IMR-90 (cell line): ENCODE data around the gene TEX2. TPM values are rescaled to one million over a fixed set of nuclear protein-coding genes. Genes with fewer than 3 reads are reported as not detected.

Source experiments
- ATAC-seq: fragments of 200-7000 bp; cut with Tn5 transposase; 2 replicates; pipeline ENCODE4 v1.9.1; 2020; ENCODE audit warnings: low read depth, mild to moderate bottlenecking, moderate library complexity
- BruUV-seq: library from RNA; stranded (reverse); fragments of 400-500 nt; replicated peaks from 2 replicates; lab custom pipeline; 2021; lab: Mats Ljungman, UMichigan
- CTCF ChIA-PET: fragments of 300-600 bp; formaldehyde crosslinking; extraction: SDS; loops from one replicate; lab custom pipeline; 2021; ENCODE audit warnings: antibody characterized with exemption; lab: Yijun Ruan, JAX
- POLR2A ChIA-PET: fragments of 300-600 bp; sonication (Branson Sonifier 250); formaldehyde crosslinking; loops from one replicate; lab custom pipeline; 2022; ENCODE audit warnings: antibody characterized with exemption; ENCODE audit not compliant: unreplicated experiment; lab: Charles Lee
- DNase-seq: peaks from one replicate; pipeline ENCODE4 v3.0.0; 2013
- H2AFZ ChIP-seq: replicated peaks from 2 replicates; pipeline ENCODE3; 2013; ENCODE audit warnings: low read length, mild to moderate bottlenecking; ENCODE audit not compliant: poor library complexity
- H2AK5ac ChIP-seq: 2 replicates; pipeline ENCODE4 v1.6.1; 2013; ENCODE audit warnings: low read depth, low read length, inconsistent platforms
- H2AK9ac ChIP-seq: replicated peaks from 2 replicates; pipeline ENCODE3; 2013; ENCODE audit warnings: mild to moderate bottlenecking, low read depth, low read length, moderate library complexity; ENCODE audit not compliant: poor library complexity
- H2BK120ac ChIP-seq: 2 replicates; pipeline ENCODE4 v1.6.1; 2013; ENCODE audit warnings: low read depth, low read length, inconsistent platforms
- H2BK15ac ChIP-seq: 3 replicates; pipeline ENCODE4 v1.6.1; 2013; ENCODE audit warnings: low read depth, low read length, inconsistent platforms
- H2BK20ac ChIP-seq: 2 replicates; pipeline ENCODE4 v1.6.1; 2013; ENCODE audit warnings: low read depth, mild to moderate bottlenecking, inconsistent platforms, low read length, moderate library complexity
- H2BK5ac ChIP-seq: 2 replicates; pipeline ENCODE4 v1.6.1; 2013; ENCODE audit warnings: mild to moderate bottlenecking, low read depth, low read length, inconsistent platforms; ENCODE audit not compliant: poor library complexity, severe bottlenecking
- H3K14ac ChIP-seq: replicated peaks from 2 replicates; pipeline ENCODE4 v1.6.1; 2013; ENCODE audit warnings: low read depth, low read length, inconsistent platforms
- H3K18ac ChIP-seq: 2 replicates; pipeline ENCODE4 v1.6.1; 2013; ENCODE audit warnings: low read depth, low read length, control low read depth
- H3K23ac ChIP-seq: 2 replicates; pipeline ENCODE4 v1.6.1; 2013; ENCODE audit warnings: low read depth, low read length, inconsistent platforms
- H3K27ac ChIP-seq: 2 replicates; pipeline ENCODE4 v1.5.1; 2013; ENCODE audit warnings: mild to moderate bottlenecking, control low read depth, low read length; ENCODE audit not compliant: insufficient read depth
- H3K27me3 ChIP-seq: 2 replicates; pipeline ENCODE4 v1.6.1; 2013; ENCODE audit warnings: low read length; ENCODE audit not compliant: control insufficient read depth, insufficient read depth
- H3K36me3 ChIP-seq: 2 replicates; pipeline ENCODE4 v1.6.1; 2013; ENCODE audit warnings: low read length, mixed read lengths; ENCODE audit not compliant: control insufficient read depth, insufficient read depth
- H3K4ac ChIP-seq: 2 replicates; pipeline ENCODE4 v1.6.1; 2013; ENCODE audit warnings: low read depth, low read length, inconsistent platforms
- H3K4me1 ChIP-seq: 2 replicates; pipeline ENCODE4 v1.6.1; 2013; ENCODE audit warnings: low read length, mixed read lengths; ENCODE audit not compliant: control insufficient read depth, insufficient read depth
- H3K4me2 ChIP-seq: 2 replicates; pipeline ENCODE4 v1.6.1; 2013; ENCODE audit warnings: low read depth, mild to moderate bottlenecking, control low read depth, low read length, moderate library complexity
- H3K4me3 ChIP-seq: 2 replicates; pipeline ENCODE4 v1.5.1; 2013; ENCODE audit warnings: low read depth, mild to moderate bottlenecking, control low read depth, low read length, moderate library complexity; ENCODE audit not compliant: insufficient read depth
- H3K56ac ChIP-seq: 2 replicates; pipeline ENCODE4 v1.6.1; 2013; ENCODE audit warnings: low read length, inconsistent platforms; ENCODE audit not compliant: insufficient read depth; ENCODE audit errors: extremely low read depth
- H3K79me1 ChIP-seq, 2 experiments: 2 replicates each; pipeline ENCODE4 v1.6.1; 2013; ENCODE audit warnings: low read length in 2 of 2, inconsistent platforms in 1 of 2, low read depth in 1 of 2
- H3K9ac ChIP-seq: 2 replicates; pipeline ENCODE4 v1.6.1; 2013; ENCODE audit warnings: low read depth, low read length, control low read depth
- H3K9me1 ChIP-seq: 2 replicates; pipeline ENCODE4 v1.6.1; 2013; ENCODE audit warnings: low read length, inconsistent platforms; ENCODE audit not compliant: insufficient read depth
- H3K9me3 ChIP-seq: 2 replicates; pipeline ENCODE4 v1.6.1; 2013; ENCODE audit warnings: low read length; ENCODE audit not compliant: control insufficient read depth, insufficient read depth
- H4K20me1 ChIP-seq: 2 replicates; pipeline ENCODE4 v1.6.1; 2013; ENCODE audit warnings: low read length, inconsistent platforms; ENCODE audit not compliant: insufficient read depth
- H4K5ac ChIP-seq: 2 replicates; pipeline ENCODE4 v1.6.1; 2013; ENCODE audit warnings: mild to moderate bottlenecking, low read depth, low read length, control low read depth
- H4K8ac ChIP-seq, 2 experiments: 2 replicates each; pipeline ENCODE4 v1.6.1; 2013; ENCODE audit warnings: low read depth in 2 of 2, low read length in 2 of 2, control low read depth in 1 of 2, inconsistent platforms in 1 of 2
- H4K91ac ChIP-seq: 2 replicates; pipeline ENCODE4 v1.6.1; 2013; ENCODE audit warnings: low read depth, low read length, inconsistent platforms; ENCODE audit not compliant: insufficient read depth
- BHLHE40 ChIP-seq: fragments of 150-350 bp; IDR thresholded peaks from 2 replicates; pipeline ENCODE4 v1.6.1; 2016; ENCODE audit warnings: mild to moderate bottlenecking, low read depth, low read length
- CHD1 ChIP-seq: IDR thresholded peaks from 2 replicates; pipeline ENCODE4 v1.6.1; 2012; ENCODE audit warnings: low read depth, low read length, improper control_type of control experiment
- ELK1 ChIP-seq: fragments of 150-350 bp; IDR thresholded peaks from 2 replicates; pipeline ENCODE4 v1.6.1; 2016; ENCODE audit warnings: low read depth, mild to moderate bottlenecking, low read length, moderate library complexity, borderline replicate concordance
- FOS ChIP-seq: fragments of 150-350 bp; IDR thresholded peaks from 2 replicates; pipeline ENCODE4 v1.6.1; 2016; ENCODE audit warnings: low read depth, low read length
- MAFK ChIP-seq: IDR thresholded peaks from 2 replicates; pipeline ENCODE4 v1.6.1; 2012; ENCODE audit warnings: low read depth, low read length, improper control_type of control experiment
- MXI1 ChIP-seq: IDR thresholded peaks from 2 replicates; pipeline ENCODE4 v1.6.1; 2012; ENCODE audit warnings: low read depth, mild to moderate bottlenecking, low read length, moderate library complexity, borderline replicate concordance
- NFE2L2 ChIP-seq: fragments of 150-350 bp; IDR thresholded peaks from 2 replicates; pipeline ENCODE4 v1.6.1; 2016; ENCODE audit warnings: low read depth, mild to moderate bottlenecking, low read length
- POLR2A ChIP-seq: IDR thresholded peaks from 2 replicates; pipeline ENCODE4 v1.6.1; 2012; ENCODE audit warnings: mild to moderate bottlenecking, low read depth, low read length
- RAD21 ChIP-seq: IDR thresholded peaks from 2 replicates; pipeline ENCODE4 v1.6.1; 2012; ENCODE audit warnings: low read length, improper control_type of control experiment
- RCOR1 ChIP-seq: IDR thresholded peaks from 2 replicates; pipeline ENCODE4 v1.6.1; 2012; ENCODE audit warnings: mild to moderate bottlenecking, low read length, improper control_type of control experiment; ENCODE audit not compliant: insufficient replicate concordance
- RFX5 ChIP-seq: IDR thresholded peaks from 2 replicates; pipeline ENCODE4 v1.8.0; 2012; ENCODE audit warnings: low read depth, mild to moderate bottlenecking, low read length, moderate library complexity
- SMC3 ChIP-seq: fragments of 150-350 bp; IDR thresholded peaks from 2 replicates; pipeline ENCODE4 v1.6.1; 2016; ENCODE audit warnings: low read depth, mild to moderate bottlenecking, antibody characterized with exemption, low read length, moderate library complexity
- WGBS, 2 experiments: methylation state at CpG; one replicate each; pipeline versions ENCODE4 v1.1.5 to v1.1.7; 2013; ENCODE audit warnings: missing lambda C conversion rate in 2 of 2; ENCODE audit not compliant: insufficient read length in 1 of 2; ENCODE audit errors: extremely low coverage in 2 of 2; 5-methylcytosine and 5-hydroxymethylcytosine counted together
- dilution Hi-C: fragments of 300-500 bp; cut with HindIII; formaldehyde crosslinking; loops from one replicate; pipeline ENCODE4 v1.14.3; 2018; ENCODE audit warnings: low sequenced_read_pairs; ENCODE audit not compliant: unreplicated experiment
- in situ Hi-C: fragments of 300-500 bp; cut with MboI; formaldehyde crosslinking; loops from 3 replicates; pipeline ENCODE4 v1.14.3; 2019; ENCODE audit warnings: low sequenced_read_pairs, inconsistent platforms, mixed read lengths
- intact Hi-C: fragments of 100-400 bp; cut with micrococcal nuclease; formaldehyde crosslinking; loops from 2 replicates; pipeline ENCODE4 v1.10.0; 2022
- polyA plus RNA-seq, 3 experiments: library from polyadenylated mRNA; depleted of rRNA; stranded (reverse); fragments of >200 nt; gene quantifications; 2 replicates each; pipeline ENCODE4 v1.2.3, GENCODE V29; 2012; ENCODE audit warnings: low replicate concordance in 1 of 3
- total RNA-seq: library from RNA; depleted of rRNA; stranded (reverse); fragments of >200 nt; gene quantifications from 2 replicates; pipeline ENCODE4 v1.2.3, GENCODE V29; 2012

TEX2 gene
- total and polyA plus RNA-seq, 2 of the 4 experiments (the other 2 are of a cell fraction), result 18.2 to 21.9 TPM

GRCh38 chr17:64165347-64165746 is 97.7 kb downstream of the TEX2 start:
- Histone ChIP-seq H3K14ac (no peak overlapping the region), H2BK120ac (no peak overlapping the region), H2AFZ (no peak overlapping the region), H2BK5ac (no peak overlapping the region), H3K27ac (no peak overlapping the region), H3K4me2 (no peak overlapping the region), H3K4me3 (no peak overlapping the region), H3K27me3 (no peaks in the 10 kb centered on the region), H3K9ac (no peak overlapping the region), H2BK15ac (no peak overlapping the region), H3K9me3 (no peaks in the 10 kb centered on the region), H2BK20ac (no peak overlapping the region), H3K9me1 (peaks cover 11% of the 10 kb centered on the region; the same call in 1 of the 2 replicates), H4K20me1 (no peaks in the 10 kb centered on the region), H2AK9ac (no peak overlapping the region), H3K79me1 (no peaks in the 10 kb centered on the region; a peak in 1 of 4 replicates), H3K23ac (no peak overlapping the region), H3K18ac (no peak overlapping the region), H3K56ac (no peak overlapping the region), H3K36me3 (peaks cover 2% of the 10 kb centered on the region), H2AK5ac (no peak overlapping the region), H4K8ac (no peak overlapping the region), H3K4me1 (no peaks in the 10 kb centered on the region), H3K4ac (no peak overlapping the region), H4K5ac (no peak overlapping the region), H4K91ac (no peak overlapping the region)
- intact Hi-C loops, result no loop called here
- 76% methylated on average over 4 of the region's 4 CpGs; no CpG with 5 or more reads in 1 of the 2 experiments for WGBS, 2 experiments
- dilution Hi-C loops, result no loop called here
- in situ Hi-C loops, result no loop called here
- ATAC-seq (no peak), DNase-seq (no peak)
- TF ChIP-seq FOS, result no peak
- TF ChIP-seq SMC3, result no peak
- no peak for TF ChIP-seq NFE2L2
- no peak for TF ChIP-seq CHD1
- TF ChIP-seq RCOR1, result no peak
- no peak for TF ChIP-seq RAD21
- TF ChIP-seq POLR2A, result no peak
- no peak for TF ChIP-seq MAFK
- no peak for TF ChIP-seq ELK1
- TF ChIP-seq BHLHE40, result no peak
- TF ChIP-seq MXI1, result no peak
- no peak for TF ChIP-seq RFX5
- POLR2A ChIA-PET, result no interaction called here
- BruUV-seq, result no TSS peak
- CTCF ChIA-PET, result no interaction called here
